ENCODE data around the gene USP2. TPM values are rescaled to one million over a fixed set of nuclear protein-coding genes. Genes with fewer than 3 reads are reported as not detected.
A peak's percentile ranks its signal among the peaks of the same experiment; 100 is the strongest.

USP2 gene
- total and polyA plus RNA-seq, 2 of the 8 experiments (the other 6 are each of a cell fraction or from before 2014, with no cell fraction given), result 2.2 to 6.9 TPM

- Histone ChIP-seq H4K8ac (ENCODE audit: extremely low read depth, insufficient read depth, low read length) (0 out of 2 replicates have a peak overlapping the region, but pooled peaks have one; percentile 22), H2BK20ac (ENCODE audit: low read length) (no peak overlapping the region), H3K79me1 (ENCODE audit: low read depth, low read length) (no peaks in the 10 kb centered on the region), H3K9me3 (ENCODE audit: insufficient read depth in 2 of 2, low read depth in 1 of 2, low read length in 1 of 2) (no peaks in the 10 kb centered on the region), H3K23ac (ENCODE audit: insufficient read length) (no peak overlapping the region), H3K4me2 (ENCODE audit: insufficient read depth in 1 of 2, low read depth in 2 of 2, low read length in 2 of 2) (no peak overlapping the region), H2BK15ac (ENCODE audit: low read length) (no peak overlapping the region), H3K4me1 (replicated peaks in 1 of 4; ENCODE audit: control insufficient read depth in 3 of 4, insufficient read depth in 4 of 4, low read length in 3 of 4) (no peaks in the 10 kb centered on the region), H4K91ac (replicated peaks; ENCODE audit: insufficient read length, low read length) (no peak overlapping the region), H3K27me3 (replicated peaks in 1 of 4; ENCODE audit: control insufficient read depth in 3 of 4, extremely low read depth in 1 of 4, insufficient read depth in 3 of 4, low read length in 3 of 4) (no peaks in the 10 kb centered on the region), H4K20me1 (replicated peaks in 1 of 2; ENCODE audit: control insufficient read depth in 1 of 2, insufficient read depth in 2 of 2, low read length in 2 of 2) (peaks cover 4 to 6% of the 10 kb centered on the region in 2 experiments), H3K4ac (replicated peaks; ENCODE audit: insufficient read length, low read depth, low read length) (no peak overlapping the region), H4K5ac (ENCODE audit: insufficient read length, low read depth, low read length) (no peak overlapping the region), H2AFZ (ENCODE audit: low read length) (no peak overlapping the region), H3K18ac (ENCODE audit: extremely low read depth, low read length) (no peak overlapping the region), H3K4me3 (ENCODE audit: extremely low read depth in 1 of 4, insufficient read depth in 2 of 4, low read depth in 3 of 4, low read length in 4 of 4) (no peak overlapping the region), H2AK5ac (ENCODE audit: low read depth, low read length) (no peak overlapping the region), H3K27ac (ENCODE audit: low read depth, low read length) (no peak overlapping the region), H2BK5ac (ENCODE audit: low read depth, low read length) (no peak overlapping the region), H3K9ac (replicated peaks in 1 of 4; ENCODE audit: extremely low read depth in 1 of 4, low read depth in 3 of 4, low read length in 3 of 4) (no peak overlapping the region), H3K79me2 (ENCODE audit: control insufficient read depth in 1 of 2, insufficient read depth in 2 of 2, low read length in 2 of 2) (no peaks in the 10 kb centered on the region), H2BK12ac (ENCODE audit: low read depth, low read length) (no peak overlapping the region), H3K14ac (ENCODE audit: insufficient read length) (no peak overlapping the region), H2BK120ac (replicated peaks; ENCODE audit: low read depth, low read length) (no peak overlapping the region), H3K36me3 (ENCODE audit: control insufficient read depth in 2 of 4, insufficient read depth in 4 of 4, low read length in 3 of 4) (peaks cover 5 to 38% (median 16%) of the 10 kb centered on the region in 4 experiments; a peak in 7 of 8 replicates), H3K23me2 (ENCODE audit: low read depth, low read length) (no peaks in the 10 kb centered on the region), H3K56ac (replicated peaks; ENCODE audit: insufficient read length, low read depth, low read length) (no peak overlapping the region)
- TF ChIP-seq TEAD4 (IDR thresholded peaks at IDR 0.05; ENCODE audit: low read depth, low read length), result no peak
- TF ChIP-seq BRCA1 (IDR thresholded peaks at IDR 0.05; ENCODE audit: low read depth, low read length), result no peak
- no peak for TF ChIP-seq SIRT6 (IDR thresholded peaks at IDR 0.05; ENCODE audit: low read length)
- no peak for TF ChIP-seq CHD2 (IDR thresholded peaks at IDR 0.05; ENCODE audit: low read length)
- TF ChIP-seq RBBP5 (IDR thresholded peaks at IDR 0.05; ENCODE audit: borderline replicate concordance, low read depth, low read length), result no peak
- TF ChIP-seq POLR2AphosphoS5 (IDR thresholded peaks at IDR 0.05; ENCODE audit: low read depth, low read length), result no peak
- TF ChIP-seq JUND (IDR thresholded peaks at IDR 0.05; ENCODE audit: low read length), result no peak
- no peak for TF ChIP-seq SUZ12 (IDR thresholded peaks at IDR 0.05; ENCODE audit: low read length)
- ChIA-PET POLR2A (ENCODE audit: partially characterized antibody) (interaction anchor here (0.6 to 5.6 kb wide), 10 partner anchors 9 to 289 kb away, joined by 3 to 44 read pairs (median 3); partner anchors contain the start of genes HMBS and MCAM), CTCF (ENCODE audit: partially characterized antibody) (interaction anchor here (0.6 to 13.8 kb wide), 16 partner anchors 7 to 224 kb away, joined by 3 to 174 read pairs (median 5); no protein-coding TSS in a partner anchor)
- no peak for DNase-seq (ENCODE audit: low read depth in 1 of 2, low spot score in 2 of 2)
- WGBS, 2 experiments (ENCODE audit: extremely low coverage in 1 of 2, insufficient coverage in 1 of 2, insufficient read length in 1 of 2, insufficient replicate concordance in 2 of 2, low coverage in 1 of 2, low lambda C conversion rate in 2 of 2, missing lambda C conversion rate in 1 of 2), result 92% methylated on average over 5 of the region's 5 CpGs; no CpG with 5 or more reads in 1 of the 2 experiments
- FAIRE-seq, result no peak
These were observed 73.5 kb downstream of the USP2 start for GRCh38 chr11:119307974-119308373.
